Activated naive CD8-positive, alpha-beta T cell treated with anti-CD3 and anti-CD28 coated beads, Interleukin-2, amount 50 U/mL, for 16 hours (primary cell): ENCODE measurements around the gene PIH1D1.

ENCODE experiments used
- DNase-seq: peaks from one replicate; pipeline ENCODE4 v3.0.0-alpha.2; 2020; ENCODE audit warnings: low read depth, low spot score

The PIH1D1 gene

GRCh38 chr19:49435670-49436069 is 15.9 kb downstream of the PIH1D1 start:
- DNase-seq = no peak

- DNase-seq = no peak
Observed at GRCh38 chr19:49434907-49435583, 16.6 kb downstream of the PIH1D1 start.

- no peak for DNase-seq
Observed at GRCh38 chr19:49433240-49433901, 18.2 kb downstream of the PIH1D1 start.

- no peak for DNase-seq
Observed at GRCh38 chr19:49432141-49433073, 19.2 kb downstream of the PIH1D1 start.

GRCh38 chr19:49431330-49431749 is 20.3 kb downstream of the PIH1D1 start:
- DNase-seq = no peak

GRCh38 chr19:49430678-49431329 is 20.8 kb downstream of the PIH1D1 start:
- no peak for DNase-seq

- DNase-seq = no peak
Observed at GRCh38 chr19:49430172-49430677, 21.4 kb downstream of the PIH1D1 start.

- no peak for DNase-seq
Observed at GRCh38 chr19:49428547-49429451, 22.8 kb downstream of the PIH1D1 start.

- DNase-seq = no peak
Observed at GRCh38 chr19:49427855-49428546, 23.6 kb downstream of the PIH1D1 start.

- DNase-seq = no peak
Observed at GRCh38 chr19:49427339-49427738, 24.3 kb downstream of the PIH1D1 start.

- DNase-seq = no peak
Observed at GRCh38 chr19:49425922-49426592, 25.6 kb downstream of the PIH1D1 start.

- DNase-seq = no peak
Observed at GRCh38 chr19:49425178-49425577, 26.4 kb downstream of the PIH1D1 start, which contains the start of gene GFY. Gene GFY, plus strand, starts transcription at chr19:49425388. Its CDS starts 1,043 bp downstream, at chr19:49426431.

GRCh38 chr19:49423985-49424303 is 27.7 kb downstream of the PIH1D1 start:
- no peak for DNase-seq

- no peak for DNase-seq
Observed at GRCh38 chr19:49423071-49423984, 28.3 kb downstream of the PIH1D1 start, which contains the start of gene PTH2. Gene PTH2, minus strand, starts transcription at chr19:49423441. Its CDS starts 102 bp downstream, at chr19:49423339.

- no peak for DNase-seq
Observed at GRCh38 chr19:49422407-49423070, 29.1 kb downstream of the PIH1D1 start.

- DNase-seq = no peak
Observed at GRCh38 chr19:49421878-49422202, 29.8 kb downstream of the PIH1D1 start.

- no peak for DNase-seq
Observed at GRCh38 chr19:49421039-49421877, 30.4 kb downstream of the PIH1D1 start.
